ENCODE measurements around the gene CCDC148.

The CCDC148 gene

GRCh38 chr2:158213773-158214172 lies 242.8 kb downstream of the CCDC148 start:
- Histone ChIP-seq H3K4me1 (ENCODE audit: insufficient read depth, insufficient read length) (no peaks in the 10 kb centered on the region), H3K9me3 (ENCODE audit: insufficient read depth, low read length) (no peaks in the 10 kb centered on the region), H3K27me3 (ENCODE audit: insufficient read depth, insufficient read length) (no peaks in the 10 kb centered on the region), H3K4me3 (ENCODE audit: insufficient read length, low read depth) (no peak overlapping the region), H3K9ac (ENCODE audit: insufficient read length, low read depth) (no peak overlapping the region), H3K36me3 (ENCODE audit: insufficient read depth, insufficient read length, low read length) (no peaks in the 10 kb centered on the region)
- no peak for DNase-seq (ENCODE audit: low read depth, low spot score)
- TF ChIP-seq YY1 (IDR thresholded peaks at IDR 0.05; ENCODE audit: insufficient read depth, insufficient read length) (no peak), ZNF274 (IDR thresholded peaks at IDR 0.05; ENCODE audit: low read depth, low read length) (no peak), SUZ12 (IDR thresholded peaks at IDR 0.05; ENCODE audit: extremely low read depth, insufficient read depth, insufficient read length) (no peak)

DNA sequence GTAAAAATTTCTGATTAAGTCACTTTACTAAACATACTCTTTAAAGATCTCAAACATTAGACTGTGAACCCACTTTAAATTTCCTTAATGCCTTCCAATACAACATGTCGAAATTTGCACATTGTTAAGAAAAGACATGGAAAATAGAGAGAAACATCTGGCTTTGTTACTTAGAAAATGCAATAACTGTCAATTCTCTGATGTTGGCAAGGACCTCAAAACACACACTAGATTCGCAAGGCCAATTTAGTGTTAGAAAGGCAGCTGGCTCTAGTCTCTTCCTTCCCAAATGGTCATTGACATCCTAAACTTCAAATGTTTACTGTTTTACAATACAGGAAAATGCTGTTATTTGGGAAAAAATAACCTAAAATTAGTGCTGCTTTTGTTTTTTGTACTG lies 244.3 kb downstream of the CCDC148 start:
- Histone ChIP-seq H3K36me3 (ENCODE audit: insufficient read depth, insufficient read length, low read length) (no peaks in the 10 kb centered on the region), H3K4me3 (ENCODE audit: insufficient read length, low read depth) (no peak overlapping the region), H3K4me1 (ENCODE audit: insufficient read depth, insufficient read length) (no peaks in the 10 kb centered on the region), H3K9ac (ENCODE audit: insufficient read length, low read depth) (no peak overlapping the region), H3K27me3 (ENCODE audit: insufficient read depth, insufficient read length) (no peaks in the 10 kb centered on the region), H3K9me3 (ENCODE audit: insufficient read depth, low read length) (no peaks in the 10 kb centered on the region)
- no peak for DNase-seq (ENCODE audit: low read depth, low spot score)
- no peak for TF ChIP-seq ZNF274 (IDR thresholded peaks at IDR 0.05; ENCODE audit: low read depth, low read length)
- no peak for TF ChIP-seq YY1 (IDR thresholded peaks at IDR 0.05; ENCODE audit: insufficient read depth, insufficient read length)
- TF ChIP-seq SUZ12 (IDR thresholded peaks at IDR 0.05; ENCODE audit: extremely low read depth, insufficient read depth, insufficient read length) = no peak

GRCh38 chr2:158211502-158211901 lies 245.1 kb downstream of the CCDC148 start:
- H3K36me3 ChIP-seq (ENCODE audit: insufficient read depth, insufficient read length, low read length) = no peaks in the 10 kb centered on the region
- no peaks in the 10 kb centered on the region for H3K9me3 ChIP-seq (ENCODE audit: insufficient read depth, low read length)
- H3K9ac ChIP-seq (ENCODE audit: insufficient read length, low read depth) = no peak overlapping the region
- no peaks in the 10 kb centered on the region for H3K27me3 ChIP-seq (ENCODE audit: insufficient read depth, insufficient read length)
- no peaks in the 10 kb centered on the region for H3K4me1 ChIP-seq (ENCODE audit: insufficient read depth, insufficient read length)
- DNase-seq (ENCODE audit: low read depth, low spot score) = no peak
- TF ChIP-seq SUZ12 (IDR thresholded peaks at IDR 0.05; ENCODE audit: extremely low read depth, insufficient read depth, insufficient read length) = no peak
- no peak for TF ChIP-seq YY1 (IDR thresholded peaks at IDR 0.05; ENCODE audit: insufficient read depth, insufficient read length)
- TF ChIP-seq ZNF274 (IDR thresholded peaks at IDR 0.05; ENCODE audit: low read depth, low read length) = no peak
- H3K4me3 ChIP-seq (ENCODE audit: insufficient read length, low read depth) = no peak overlapping the region

GRCh38 chr2:158207354-158207753 lies 249.2 kb downstream of the CCDC148 start:
- no peak for DNase-seq (ENCODE audit: low read depth, low spot score)
- no peaks in the 10 kb centered on the region for H3K9me3 ChIP-seq (ENCODE audit: insufficient read depth, low read length)
- no peak overlapping the region for H3K9ac ChIP-seq (ENCODE audit: insufficient read length, low read depth)
- TF ChIP-seq SUZ12 (IDR thresholded peaks at IDR 0.05; ENCODE audit: extremely low read depth, insufficient read depth, insufficient read length) (no peak), ZNF274 (IDR thresholded peaks at IDR 0.05; ENCODE audit: low read depth, low read length) (no peak), YY1 (IDR thresholded peaks at IDR 0.05; ENCODE audit: insufficient read depth, insufficient read length) (no peak)
- no peaks in the 10 kb centered on the region for H3K27me3 ChIP-seq (ENCODE audit: insufficient read depth, insufficient read length)
- H3K4me1 ChIP-seq (ENCODE audit: insufficient read depth, insufficient read length) = no peaks in the 10 kb centered on the region
- H3K4me3 ChIP-seq (ENCODE audit: insufficient read length, low read depth) = no peak overlapping the region
- H3K36me3 ChIP-seq (ENCODE audit: insufficient read depth, insufficient read length, low read length) = no peaks in the 10 kb centered on the region

GRCh38 chr2:158205215-158205614 lies 251.3 kb downstream of the CCDC148 start:
- Histone ChIP-seq H3K4me3 (ENCODE audit: insufficient read length, low read depth) (no peak overlapping the region), H3K9me3 (ENCODE audit: insufficient read depth, low read length) (no peaks in the 10 kb centered on the region), H3K4me1 (ENCODE audit: insufficient read depth, insufficient read length) (no peaks in the 10 kb centered on the region), H3K36me3 (ENCODE audit: insufficient read depth, insufficient read length, low read length) (no peaks in the 10 kb centered on the region), H3K9ac (ENCODE audit: insufficient read length, low read depth) (no peak overlapping the region), H3K27me3 (ENCODE audit: insufficient read depth, insufficient read length) (no peaks in the 10 kb centered on the region)
- TF ChIP-seq SUZ12 (IDR thresholded peaks at IDR 0.05; ENCODE audit: extremely low read depth, insufficient read depth, insufficient read length) (no peak), YY1 (IDR thresholded peaks at IDR 0.05; ENCODE audit: insufficient read depth, insufficient read length) (no peak), ZNF274 (IDR thresholded peaks at IDR 0.05; ENCODE audit: low read depth, low read length) (no peak)
- DNase-seq (ENCODE audit: low read depth, low spot score) = no peak

DNA sequence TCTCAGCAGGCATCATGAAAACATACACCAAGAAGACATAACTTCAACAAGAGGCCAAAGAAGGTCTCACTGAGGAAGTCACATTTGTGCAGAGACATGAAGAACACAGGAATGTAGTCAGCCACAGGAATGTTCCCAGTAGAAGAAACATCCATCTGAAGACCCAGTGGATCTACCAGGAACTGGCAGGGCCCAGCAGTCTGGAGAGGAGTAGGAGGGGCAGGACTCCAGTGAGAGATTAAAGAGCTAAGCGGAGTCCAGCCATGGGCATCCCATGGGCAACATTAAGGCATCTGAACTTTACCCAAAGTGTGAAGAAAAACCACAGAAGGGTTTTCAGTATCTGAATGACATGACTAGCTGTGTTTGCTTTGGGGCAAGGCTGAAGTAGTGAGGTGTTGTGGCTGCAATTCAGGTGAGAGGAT lies 251.8 kb downstream of the CCDC148 start:
- no peak for DNase-seq (ENCODE audit: low read depth, low spot score)
- Histone ChIP-seq H3K4me3 (ENCODE audit: insufficient read length, low read depth) (no peak overlapping the region), H3K9me3 (ENCODE audit: insufficient read depth, low read length) (no peaks in the 10 kb centered on the region), H3K36me3 (ENCODE audit: insufficient read depth, insufficient read length, low read length) (no peaks in the 10 kb centered on the region), H3K27me3 (ENCODE audit: insufficient read depth, insufficient read length) (no peaks in the 10 kb centered on the region), H3K9ac (ENCODE audit: insufficient read length, low read depth) (no peak overlapping the region), H3K4me1 (ENCODE audit: insufficient read depth, insufficient read length) (no peaks in the 10 kb centered on the region)
- no peak for TF ChIP-seq SUZ12 (IDR thresholded peaks at IDR 0.05; ENCODE audit: extremely low read depth, insufficient read depth, insufficient read length)
- TF ChIP-seq YY1 (IDR thresholded peaks at IDR 0.05; ENCODE audit: insufficient read depth, insufficient read length) = no peak
- TF ChIP-seq ZNF274 (IDR thresholded peaks at IDR 0.05; ENCODE audit: low read depth, low read length) = no peak

DNA sequence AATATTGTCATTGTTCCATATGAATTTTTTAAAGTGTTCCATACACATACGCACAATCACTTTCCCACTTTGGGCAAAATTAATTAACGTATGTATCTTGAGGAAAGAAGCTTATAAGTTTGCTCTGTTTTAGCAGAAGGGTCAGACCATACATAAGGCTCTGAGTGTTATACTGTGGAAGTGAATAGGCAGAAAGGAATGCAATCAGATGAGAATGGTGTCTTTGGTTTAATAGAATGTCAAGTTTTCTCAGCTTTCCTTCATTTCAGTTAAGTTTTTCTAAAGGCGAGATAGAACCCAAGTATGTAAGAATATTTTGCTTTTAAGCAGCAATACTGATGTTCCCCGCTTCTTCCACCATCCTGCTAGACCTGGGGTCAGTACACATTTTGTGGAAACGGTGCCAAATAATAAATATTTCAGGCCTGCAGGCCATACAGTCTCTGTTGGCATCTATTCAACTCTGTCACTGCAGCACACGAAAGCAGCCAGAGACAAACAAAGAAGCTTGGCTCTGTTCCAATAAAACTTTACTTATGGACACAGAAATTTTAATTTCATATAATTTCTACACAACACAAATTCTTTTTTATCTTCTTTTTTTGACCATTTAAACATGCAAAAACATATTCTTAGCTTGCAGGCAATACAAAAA lies 254.3 kb downstream of the CCDC148 start:
- no peaks in the 10 kb centered on the region for H3K27me3 ChIP-seq (ENCODE audit: insufficient read depth, insufficient read length)
- H3K4me3 ChIP-seq (ENCODE audit: insufficient read length, low read depth) = no peak overlapping the region
- DNase-seq (ENCODE audit: low read depth, low spot score) = no peak

More for the DNA sequence above, 254.3 kb downstream of the CCDC148 start:
- TF ChIP-seq SUZ12 (IDR thresholded peaks at IDR 0.05; ENCODE audit: extremely low read depth, insufficient read depth, insufficient read length) = no peak
- no peak for TF ChIP-seq YY1 (IDR thresholded peaks at IDR 0.05; ENCODE audit: insufficient read depth, insufficient read length)
- TF ChIP-seq ZNF274 (IDR thresholded peaks at IDR 0.05; ENCODE audit: low read depth, low read length) = no peak
- Histone ChIP-seq H3K4me1 (ENCODE audit: insufficient read depth, insufficient read length) (no peaks in the 10 kb centered on the region), H3K9ac (ENCODE audit: insufficient read length, low read depth) (no peak overlapping the region), H3K9me3 (ENCODE audit: insufficient read depth, low read length) (no peaks in the 10 kb centered on the region), H3K36me3 (ENCODE audit: insufficient read depth, insufficient read length, low read length) (no peaks in the 10 kb centered on the region)
